Measurements from ENCODE around the gene SMIM33.

GRCh38 chr5:139473565-139473964 lies 2.8 kb downstream of the SMIM33 start:
- TF ChIP-seq, protein P1, sequence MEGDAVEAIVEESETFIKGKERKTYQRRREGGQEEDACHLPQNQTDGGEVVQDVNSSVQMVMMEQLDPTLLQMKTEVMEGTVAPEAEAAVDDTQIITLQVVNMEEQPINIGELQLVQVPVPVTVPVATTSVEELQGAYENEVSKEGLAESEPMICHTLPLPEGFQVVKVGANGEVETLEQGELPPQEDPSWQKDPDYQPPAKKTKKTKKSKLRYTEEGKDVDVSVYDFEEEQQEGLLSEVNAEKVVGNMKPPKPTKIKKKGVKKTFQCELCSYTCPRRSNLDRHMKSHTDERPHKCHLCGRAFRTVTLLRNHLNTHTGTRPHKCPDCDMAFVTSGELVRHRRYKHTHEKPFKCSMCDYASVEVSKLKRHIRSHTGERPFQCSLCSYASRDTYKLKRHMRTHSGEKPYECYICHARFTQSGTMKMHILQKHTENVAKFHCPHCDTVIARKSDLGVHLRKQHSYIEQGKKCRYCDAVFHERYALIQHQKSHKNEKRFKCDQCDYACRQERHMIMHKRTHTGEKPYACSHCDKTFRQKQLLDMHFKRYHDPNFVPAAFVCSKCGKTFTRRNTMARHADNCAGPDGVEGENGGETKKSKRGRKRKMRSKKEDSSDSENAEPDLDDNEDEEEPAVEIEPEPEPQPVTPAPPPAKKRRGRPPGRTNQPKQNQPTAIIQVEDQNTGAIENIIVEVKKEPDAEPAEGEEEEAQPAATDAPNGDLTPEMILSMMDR (IDR thresholded peaks at IDR 0.05): no peak
- TF ChIP-seq POLR2A (IDR thresholded peaks at IDR 0.05): no peak
